GM19351 (cell line): ENCODE results near the gene KDM4D.
"Not testable (repeated sequence)": the region's sequence is repeated elsewhere in the genome, so short reads cannot be mapped to it uniquely, and the experiment has no call there.

Experiments
- ATAC-seq: cut with Tn5 transposase; IDR thresholded peaks from one replicate; pipeline ENCODE4 v1.9.1; 2021; ENCODE audit warnings: mild to moderate bottlenecking, moderate library complexity; ENCODE audit not compliant: unreplicated experiment

The KDM4D gene

DNA sequence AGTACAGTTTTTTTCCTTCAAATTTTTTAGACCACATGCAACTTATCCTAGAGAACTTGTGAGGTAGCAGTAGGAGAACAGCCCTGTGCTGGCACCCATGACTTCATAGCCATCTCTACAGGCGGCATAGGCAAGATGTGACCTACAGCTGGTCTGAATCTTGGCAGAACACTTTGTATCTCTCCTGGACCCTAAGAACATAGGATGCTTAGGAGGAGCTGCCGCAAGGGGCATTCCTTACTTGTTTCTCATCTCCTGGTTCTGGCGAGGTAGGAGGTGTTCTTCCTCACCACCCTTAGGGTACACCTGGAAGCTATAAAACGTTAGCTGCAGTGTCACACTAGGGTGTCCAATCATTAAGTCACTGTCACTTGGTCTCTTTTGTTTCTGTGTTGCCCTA lies 16.5 kb upstream of the KDM4D start:
- no peak for ATAC-seq

DNA sequence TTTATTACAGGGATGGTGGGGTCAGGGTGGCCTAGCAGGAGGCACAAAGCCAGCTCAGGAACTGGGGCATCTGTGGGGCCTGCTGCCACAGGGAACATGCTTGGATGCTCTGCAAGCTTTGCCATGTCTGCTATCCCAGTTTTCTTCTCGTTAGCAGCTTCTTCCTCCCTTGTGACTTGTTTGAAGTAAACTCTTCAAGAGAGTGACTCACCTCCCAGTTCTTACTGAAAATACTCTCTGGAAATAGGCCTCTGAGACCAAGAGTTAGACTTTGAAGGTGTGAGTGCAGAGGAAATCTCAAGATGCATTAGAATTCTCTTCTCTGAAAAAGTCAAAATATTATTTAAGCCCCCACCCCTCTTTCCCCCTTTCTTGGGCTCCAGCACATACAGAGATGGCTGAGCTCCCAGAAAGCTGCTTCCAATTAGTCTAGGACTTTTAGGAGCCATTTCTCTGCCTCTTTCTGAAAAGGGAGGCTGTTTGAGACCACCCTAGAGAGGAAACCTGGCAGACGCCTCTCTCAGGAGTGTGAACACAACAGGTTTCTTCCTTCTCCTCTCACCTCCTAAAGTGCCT lies 15.3 kb upstream of the KDM4D start:
- no peak for ATAC-seq

DNA sequence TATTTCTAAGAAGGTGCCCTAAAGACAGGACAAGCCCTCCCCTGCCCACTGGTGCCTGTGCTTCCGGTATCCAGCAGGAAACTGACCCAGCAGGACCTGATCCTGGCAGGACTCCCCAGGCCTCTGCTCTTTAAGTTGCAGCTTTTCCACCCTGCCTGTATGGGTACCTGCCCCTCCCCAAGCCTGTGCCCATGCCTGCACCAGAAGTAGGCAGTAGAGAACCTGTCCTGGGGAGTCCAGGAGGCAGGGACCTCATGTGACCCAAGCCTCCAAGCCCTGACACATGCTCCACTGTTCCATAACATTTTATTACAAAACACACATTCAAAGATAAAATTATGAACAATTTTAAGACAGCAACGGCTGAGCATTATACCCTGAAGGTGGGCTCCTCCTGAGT lies 14.3 kb upstream of the KDM4D start:
- no peak for ATAC-seq

DNA sequence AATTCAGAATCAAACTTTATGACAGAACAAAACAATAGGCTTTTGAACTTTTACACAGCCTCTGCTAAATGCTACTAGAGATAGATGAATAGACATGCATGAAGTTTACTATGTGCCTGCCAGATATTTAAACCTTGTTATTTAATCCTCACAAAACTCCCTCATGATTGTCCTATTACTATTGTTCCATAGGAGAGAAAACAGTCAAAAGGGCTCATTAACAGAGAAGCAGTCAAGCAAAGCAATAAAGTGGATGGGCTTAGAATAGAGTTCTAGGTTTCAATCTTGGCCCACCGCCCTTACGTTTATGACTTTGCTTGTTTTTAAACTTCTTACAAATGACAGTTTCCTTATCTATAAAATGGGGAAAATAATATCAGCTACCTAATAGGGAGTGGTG lies 13.0 kb upstream of the KDM4D start:
- ATAC-seq: no peak

DNA sequence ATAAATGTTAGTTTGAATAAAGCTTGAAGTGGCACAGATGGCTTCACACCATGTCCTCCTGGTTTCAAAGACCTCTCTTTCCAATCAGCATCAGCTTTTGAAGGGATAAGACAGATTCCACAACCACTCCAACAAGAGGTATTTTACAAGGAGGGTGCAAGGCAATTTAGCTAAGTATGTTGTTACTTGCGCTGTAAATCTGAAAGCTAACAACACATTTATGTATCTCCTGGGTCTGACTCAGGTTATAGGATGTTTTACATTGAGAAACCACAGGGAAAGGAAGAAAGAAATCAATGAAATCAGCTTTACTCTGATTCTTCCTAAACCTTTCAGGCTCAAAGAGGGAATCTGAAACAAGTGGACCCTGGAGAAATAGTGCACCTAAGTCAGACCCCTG lies 12.3 kb upstream of the KDM4D start:
- ATAC-seq: no peak

DNA sequence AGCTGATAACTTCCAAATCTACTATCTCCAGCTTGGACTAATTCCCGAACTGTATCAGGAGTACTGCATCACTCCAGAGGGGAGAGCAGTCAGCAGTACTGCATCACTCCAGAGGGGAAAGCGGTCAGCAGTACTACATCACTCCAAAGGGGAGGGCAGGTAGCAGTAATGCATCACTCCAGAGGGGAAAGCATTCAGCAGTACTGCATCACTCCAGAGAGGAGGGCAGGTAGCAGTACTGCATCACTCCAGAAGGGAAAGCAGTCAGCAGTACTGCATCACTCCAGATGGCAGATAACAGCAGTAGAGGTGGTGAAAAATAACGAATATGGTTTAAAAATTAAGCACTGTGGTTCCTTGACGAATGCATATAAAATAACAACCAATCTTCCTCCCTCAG lies 8.6 kb upstream of the KDM4D start:
- ATAC-seq: no peak

DNA sequence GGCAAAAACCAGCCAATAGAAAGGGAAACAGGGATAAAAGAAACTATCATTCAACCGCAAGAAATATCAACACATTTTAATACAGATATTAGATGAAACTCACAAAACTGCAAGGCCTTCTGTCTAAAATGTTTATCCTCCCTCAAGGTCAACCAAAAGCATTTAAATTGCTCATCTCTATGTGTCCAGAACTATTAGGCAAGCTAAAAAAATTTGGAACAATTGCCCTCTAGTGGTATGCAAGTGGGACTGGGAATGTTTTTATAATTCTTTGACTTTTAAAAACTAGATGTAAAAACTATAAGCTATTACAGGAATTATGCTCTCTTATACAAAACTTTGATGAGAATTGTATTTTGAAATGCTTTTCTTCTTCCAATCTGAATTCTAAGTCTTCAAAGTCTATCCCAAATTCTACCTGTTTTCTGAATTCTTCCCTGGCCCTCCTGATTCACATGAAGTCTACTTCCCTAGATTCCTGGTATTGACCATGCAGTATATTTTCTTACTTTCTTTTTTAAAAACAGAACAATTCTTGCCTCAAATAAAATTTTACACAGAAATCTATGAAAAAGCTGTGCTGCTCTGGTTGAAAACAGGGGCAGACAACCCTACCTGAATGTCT lies 5.1 kb upstream of the KDM4D start:
- ATAC-seq: no peak

DNA sequence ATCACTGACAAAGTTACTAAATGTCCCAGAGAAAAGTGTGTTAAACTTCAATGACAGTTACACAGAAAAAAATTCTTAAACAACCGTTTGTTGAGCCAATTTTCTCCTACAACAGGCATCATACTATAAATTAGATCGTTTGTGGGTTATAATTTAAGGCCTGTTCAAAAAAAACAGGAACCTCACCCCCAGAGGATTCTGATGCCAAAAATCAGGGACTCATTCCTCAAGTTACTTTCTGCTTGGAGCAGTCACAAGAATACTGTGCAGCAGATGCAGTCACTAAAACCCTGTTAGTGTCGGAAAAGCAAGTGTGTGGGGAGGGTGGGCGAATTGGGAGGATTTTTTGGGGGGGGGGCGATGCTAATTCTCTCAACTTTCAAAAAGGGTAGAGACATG lies 810 bp upstream of the KDM4D start:
- ATAC-seq: no peak

DNA sequence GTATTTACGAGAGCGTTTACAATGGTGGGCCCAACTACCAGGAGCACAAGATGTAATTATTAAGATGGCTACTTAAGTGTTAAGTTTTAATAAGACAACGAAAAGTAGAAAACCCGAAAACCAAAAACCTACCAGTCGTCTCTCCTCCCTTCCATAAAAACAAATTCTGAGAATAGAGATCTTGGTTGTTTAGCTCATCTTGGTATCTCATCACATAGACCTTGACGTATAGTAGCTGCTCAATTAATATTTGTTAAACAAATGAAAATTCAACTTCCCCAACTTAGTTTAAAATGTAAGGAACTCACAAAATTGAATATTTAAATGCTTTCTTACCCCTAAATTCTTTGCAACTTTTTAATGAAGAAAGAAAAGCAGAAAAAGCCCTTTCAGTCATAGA lies 669 bp downstream of the KDM4D start:
- ATAC-seq: no peak

DNA sequence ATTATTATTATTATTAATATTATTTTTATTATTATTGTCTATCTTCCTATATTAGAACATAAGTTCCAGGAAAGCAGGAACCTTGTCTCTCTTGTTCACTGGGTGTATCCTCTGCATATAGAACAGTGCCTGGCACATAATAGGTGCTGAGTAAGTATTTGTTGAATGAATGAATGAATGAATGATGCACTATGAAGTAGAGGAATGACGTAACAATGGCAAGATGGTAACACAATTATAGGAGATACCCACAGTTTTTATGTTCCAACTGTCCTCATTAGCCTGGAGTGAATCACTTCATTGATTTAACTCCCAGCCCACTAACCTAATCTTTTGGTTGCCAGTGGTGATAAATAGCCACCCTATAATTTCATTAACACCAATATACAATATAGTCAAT lies 2.1 kb downstream of the KDM4D start:
- no peak for ATAC-seq

DNA sequence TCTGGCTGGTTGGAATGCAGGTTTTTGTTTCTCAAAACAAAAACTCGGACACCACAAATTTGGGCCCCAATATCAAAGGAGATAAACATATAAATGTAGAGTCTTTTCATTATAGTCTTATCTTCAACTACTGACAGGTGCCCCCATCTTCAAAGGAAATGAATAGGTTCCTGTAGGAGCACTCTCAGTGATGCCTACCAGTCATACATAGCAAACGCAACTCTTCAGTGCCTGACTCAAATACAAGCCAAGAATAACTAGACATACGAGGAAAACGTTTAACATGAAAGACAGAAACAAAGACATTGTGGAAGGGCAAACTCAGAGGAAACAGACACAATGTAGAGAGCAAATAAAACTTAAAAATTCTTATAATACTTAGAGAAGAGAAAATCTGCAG lies 13.9 kb downstream of the KDM4D start:
- ATAC-seq: no peak

DNA sequence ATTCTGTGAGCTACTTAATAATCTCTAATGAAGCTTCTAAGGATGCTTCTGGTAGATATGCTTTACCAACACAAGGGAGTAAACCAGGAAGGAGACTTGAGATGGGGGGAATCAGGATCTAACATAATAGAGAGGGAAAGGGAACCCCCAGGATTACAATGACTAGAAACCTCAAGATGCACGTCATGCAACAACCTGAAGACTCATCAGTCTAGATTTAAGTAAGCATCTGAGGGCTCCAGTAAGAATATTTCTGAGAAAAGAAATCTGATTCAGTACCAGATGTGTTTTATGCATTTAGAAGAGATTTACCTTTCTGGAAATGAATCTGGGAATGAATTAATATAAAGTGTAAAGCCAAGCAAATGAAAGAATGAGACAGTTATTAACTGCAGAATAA lies 15.2 kb downstream of the KDM4D start:
- ATAC-seq: no peak

DNA sequence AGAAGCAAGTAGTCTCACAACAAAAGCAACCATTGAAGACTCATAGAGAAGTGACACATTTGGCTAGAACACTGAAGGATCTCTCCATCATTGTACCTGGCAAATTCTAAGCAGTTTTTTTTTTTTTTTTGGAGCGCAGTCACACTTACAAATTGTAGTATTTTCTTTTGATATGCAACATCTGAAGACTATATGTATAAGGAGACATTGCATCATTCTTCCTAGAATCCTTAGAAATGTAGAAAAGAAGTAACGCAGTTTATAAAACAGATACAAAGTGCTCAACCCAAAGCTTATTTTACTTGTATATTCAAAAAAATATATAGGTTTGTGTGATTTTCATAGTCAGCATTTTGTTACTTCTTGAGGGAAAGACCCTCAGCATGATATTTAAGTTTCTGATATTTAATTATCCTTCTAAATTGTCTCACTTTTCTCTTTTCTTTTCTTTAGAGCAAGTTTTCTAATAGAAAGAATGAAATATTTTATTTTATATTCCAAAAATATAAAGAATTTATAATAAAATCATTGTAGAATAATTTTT lies 20.0 kb downstream of the KDM4D start:
- ATAC-seq: no peak

DNA sequence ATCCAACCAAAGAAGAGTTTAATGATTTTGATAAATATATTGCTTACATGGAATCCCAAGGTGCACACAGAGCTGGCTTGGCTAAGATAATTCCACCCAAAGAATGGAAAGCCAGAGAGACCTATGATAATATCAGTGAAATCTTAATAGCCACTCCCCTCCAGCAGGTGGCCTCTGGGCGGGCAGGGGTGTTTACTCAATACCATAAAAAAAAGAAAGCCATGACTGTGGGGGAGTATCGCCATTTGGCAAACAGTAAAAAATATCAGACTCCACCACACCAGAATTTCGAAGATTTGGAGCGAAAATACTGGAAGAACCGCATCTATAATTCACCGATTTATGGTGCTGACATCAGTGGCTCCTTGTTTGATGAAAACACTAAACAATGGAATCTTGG lies 23.9 kb downstream of the KDM4D start:
- ATAC-seq: no peak

DNA sequence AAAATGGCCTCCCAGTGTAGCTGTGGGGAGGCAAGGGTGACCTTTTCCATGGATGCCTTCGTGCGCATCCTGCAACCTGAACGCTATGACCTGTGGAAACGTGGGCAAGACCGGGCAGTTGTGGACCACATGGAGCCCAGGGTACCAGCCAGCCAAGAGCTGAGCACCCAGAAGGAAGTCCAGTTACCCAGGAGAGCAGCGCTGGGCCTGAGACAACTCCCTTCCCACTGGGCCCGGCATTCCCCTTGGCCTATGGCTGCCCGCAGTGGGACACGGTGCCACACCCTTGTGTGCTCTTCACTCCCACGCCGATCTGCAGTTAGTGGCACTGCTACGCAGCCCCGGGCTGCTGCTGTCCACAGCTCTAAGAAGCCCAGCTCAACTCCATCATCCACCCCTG lies 24.8 kb downstream of the KDM4D start:
- ATAC-seq: no peak

DNA sequence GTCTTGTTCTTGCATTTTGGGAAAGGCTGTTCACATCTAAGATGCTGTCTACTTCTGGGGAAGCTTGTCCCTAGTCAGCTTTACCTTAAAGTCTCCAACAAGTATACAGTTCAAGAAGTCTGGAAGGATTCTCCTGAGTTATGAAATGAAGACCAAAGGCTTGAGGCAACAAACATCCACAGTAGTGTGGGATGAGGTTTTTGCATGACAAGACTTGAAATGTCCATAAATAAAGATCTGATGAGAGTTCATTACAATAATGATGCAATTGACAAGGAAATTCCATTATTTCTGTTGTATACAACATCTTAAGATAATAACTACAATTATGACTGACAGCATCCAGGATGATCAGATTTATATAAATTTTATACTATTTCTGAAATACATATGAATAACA lies 30.2 kb downstream of the KDM4D start:
- no peak for ATAC-seq

DNA sequence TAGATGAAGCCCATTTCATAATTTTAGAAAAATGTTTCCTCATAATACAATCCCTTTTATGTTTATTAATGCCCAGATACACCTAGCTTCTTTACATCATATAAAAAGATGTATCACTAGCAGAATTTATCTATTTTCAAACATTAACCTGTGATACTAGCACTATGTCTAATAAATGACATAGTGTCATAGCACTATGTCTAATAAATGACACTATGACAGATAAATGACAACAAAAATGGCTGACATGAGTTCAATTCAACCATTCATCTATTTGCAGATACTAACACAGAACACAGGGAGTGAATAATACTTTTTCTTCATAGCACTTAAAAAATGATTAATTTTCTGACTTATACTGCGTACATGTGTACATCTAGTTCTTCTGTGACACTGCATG lies 32.1 kb downstream of the KDM4D start:
- ATAC-seq: no peak

DNA sequence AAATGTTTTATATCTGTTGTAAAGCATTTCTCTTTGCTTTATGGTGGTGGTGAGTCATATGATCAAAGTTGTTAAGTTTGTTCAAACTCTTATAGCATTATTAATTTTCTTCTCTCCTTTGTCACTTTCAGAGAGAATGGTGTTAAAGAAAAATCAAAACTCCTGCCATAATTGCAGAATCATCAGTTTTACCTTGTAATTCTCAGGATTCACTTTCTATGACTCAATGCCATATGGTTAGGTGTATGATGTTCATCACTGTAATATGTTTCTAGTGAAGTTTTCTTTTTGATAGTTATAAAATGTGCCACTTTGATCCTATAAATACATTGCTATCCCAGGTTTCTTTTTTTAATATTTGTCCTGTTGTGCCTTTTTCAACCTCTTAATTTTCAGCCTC lies 37.9 kb downstream of the KDM4D start:
- ATAC-seq: no peak

DNA sequence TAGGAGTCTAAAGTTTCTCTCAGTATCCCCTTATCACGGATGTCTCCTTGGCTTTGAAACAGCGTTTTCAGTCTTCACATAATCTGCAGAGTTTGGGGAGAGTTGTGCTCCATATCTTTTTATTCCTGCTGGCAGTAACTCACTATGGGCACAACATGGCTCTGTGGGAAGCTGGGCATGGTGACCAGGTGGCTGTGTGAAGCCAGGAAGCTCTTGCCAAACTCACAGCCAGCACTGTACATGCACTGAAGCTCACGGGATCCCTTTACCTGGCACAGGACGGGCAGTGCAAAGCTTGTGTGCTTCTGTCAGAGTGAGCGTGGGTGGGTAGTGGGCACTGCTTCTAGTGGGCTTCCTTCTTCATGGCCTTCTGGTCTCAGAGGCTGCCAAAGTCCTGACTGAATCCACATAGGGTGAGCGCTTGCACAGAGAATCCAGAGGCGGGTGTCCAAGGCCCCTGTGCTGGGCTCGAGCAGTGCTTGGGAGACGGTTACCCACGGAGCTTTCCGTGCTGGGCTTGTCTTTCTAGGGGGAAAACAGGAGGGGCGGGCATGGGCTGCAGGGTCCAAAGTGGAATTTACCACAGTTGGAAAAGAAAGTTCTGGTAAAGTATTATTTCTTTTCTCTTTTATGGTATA lies 40.8 kb downstream of the KDM4D start:
- no peak for ATAC-seq

DNA sequence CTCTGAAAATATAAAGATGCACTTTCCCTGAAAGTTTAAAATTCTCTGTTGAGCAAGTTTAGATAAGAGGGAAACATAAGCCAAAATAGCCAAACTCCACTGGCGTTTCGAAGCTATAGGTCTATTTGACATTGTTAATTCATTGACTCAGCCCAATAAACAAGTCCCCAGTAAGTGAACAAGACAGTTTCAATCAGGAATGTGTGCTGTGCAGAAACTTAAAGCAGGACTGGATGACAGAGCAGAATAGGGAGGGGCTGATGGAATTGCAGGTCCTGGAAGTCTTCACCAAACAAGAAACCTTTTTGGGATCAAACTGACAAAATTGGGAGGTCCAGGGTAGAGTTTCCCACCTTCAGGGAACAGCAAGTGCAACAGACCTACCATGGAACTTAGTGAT lies 42.6 kb downstream of the KDM4D start:
- ATAC-seq: no peak

DNA sequence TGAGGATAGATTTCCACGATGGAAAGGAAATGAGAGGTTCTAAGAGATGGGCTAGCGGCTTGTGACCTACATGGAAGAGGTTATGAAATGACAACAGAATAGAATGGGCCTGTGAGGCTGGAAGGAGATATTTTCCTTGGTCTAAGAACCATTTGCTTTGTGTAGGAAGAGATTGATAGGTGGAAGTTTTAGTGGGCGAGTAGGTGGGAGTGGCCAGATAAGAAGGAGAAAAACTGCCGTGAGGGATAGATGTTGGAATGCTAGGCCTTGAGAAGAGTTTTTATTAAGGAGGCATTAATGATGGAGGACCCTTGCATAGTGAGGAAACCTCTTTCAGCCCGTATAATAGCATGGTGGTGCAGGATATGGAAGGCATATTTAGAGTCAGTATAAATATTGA lies 48.0 kb downstream of the KDM4D start:
- ATAC-seq: not testable (repeated sequence)

DNA sequence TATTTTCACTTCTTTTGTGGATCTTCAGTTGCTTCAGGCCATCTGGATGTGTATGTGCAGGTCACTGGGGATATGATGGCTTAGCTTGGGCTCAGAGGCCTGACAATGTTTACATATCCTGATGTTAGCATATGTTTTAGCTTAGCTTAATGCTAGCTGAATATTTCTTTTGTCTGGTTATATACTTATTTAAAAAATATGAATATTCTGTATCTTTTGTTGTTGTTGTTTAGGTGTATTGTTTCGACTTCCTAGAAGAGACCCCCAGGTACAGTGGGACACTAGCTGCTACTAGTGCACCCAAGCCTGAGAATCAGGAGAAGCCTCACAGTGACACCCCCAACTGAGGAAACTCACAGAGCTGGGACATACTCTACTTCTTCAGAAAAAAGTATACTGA lies 51.4 kb downstream of the KDM4D start, which contains the start of gene KDM4E:
TSS of gene KDM4E (plus strand) at position 301 of the 400 bp plus-strand sequence. CDS start 300 bp downstream, outside the sequence.
- ATAC-seq: no peak
